ENCODE results near the gene CDC42BPB. TPM values are rescaled to one million over a fixed set of nuclear protein-coding genes. Genes with fewer than 3 reads are reported as not detected.

Gene CDC42BPB
- total RNA-seq, 1 experiment from 2014 or later: 84.4 TPM

- Histone ChIP-seq H3K9me3 (ENCODE audit: control insufficient read depth, insufficient read depth, low read depth, low read length) (no peaks in the 10 kb centered on the region), H3K27me3 (ENCODE audit: control insufficient read depth, insufficient read depth, low read length) (no peaks in the 10 kb centered on the region), H3K4me1 (ENCODE audit: control insufficient read depth, insufficient read depth, low read length) (peaks cover 27% of the 10 kb centered on the region), H3K27ac (ENCODE audit: low read length) (no peak overlapping the region), H3K4me3 (ENCODE audit: low read depth in 2 of 2, low read length in 2 of 2) (no peak overlapping the region), H3K36me3 (ENCODE audit: control insufficient read depth, insufficient read depth, low read length) (no peaks in the 10 kb centered on the region)
- BruUV-seq (replicated peaks): no TSS peak
- ChIA-PET POLR2A (no interaction called here), CTCF (no interaction called here)
- intact Hi-C loops (cut with micrococcal nuclease; ENCODE audit: unreplicated experiment): no loop called here
- ATAC-seq: no peak
- no peak for DNase-seq (ENCODE audit: low read depth, low spot score)
- TF ChIP-seq POLR2AphosphoS5 (IDR thresholded peaks at IDR 0.05; ENCODE audit: low read depth, low read length): no peak
- TF ChIP-seq TCF7L2 (IDR thresholded peaks at IDR 0.05; ENCODE audit: low read depth, low read length): no peak
- no peak for TF ChIP-seq REST (IDR thresholded peaks at IDR 0.05; ENCODE audit: insufficient read depth in 1 of 2, low read depth in 2 of 2, low read length in 1 of 2)
- no peak for TF ChIP-seq CTCF (IDR thresholded peaks at IDR 0.05)
- no peak for TF ChIP-seq SIN3A (IDR thresholded peaks at IDR 0.05; ENCODE audit: borderline replicate concordance, insufficient read depth, low read depth, low read length)
- in situ Hi-C loops (cut with HindIII; ENCODE audit: low pct_unique_long_range_greater_than_20kb, low sequenced_read_pairs): no loop called here
These were observed 35.7 kb downstream of the CDC42BPB start for GRCh38 chr14:103021684-103022001.

GRCh38 chr14:103020271-103021170 is 36.8 kb downstream of the CDC42BPB start:
- ATAC-seq: no peak
- H3K36me3 ChIP-seq (ENCODE audit: control insufficient read depth, insufficient read depth, low read length): no peaks in the 10 kb centered on the region
- in situ Hi-C loops (cut with HindIII; ENCODE audit: low pct_unique_long_range_greater_than_20kb, low sequenced_read_pairs) (no loop called here), intact Hi-C loops (cut with micrococcal nuclease; ENCODE audit: unreplicated experiment) (no loop called here)
- no peak overlapping the region for H3K27ac ChIP-seq (ENCODE audit: low read length)
- DNase-seq (ENCODE audit: low read depth, low spot score): no peak
- ChIA-PET CTCF (no interaction called here), POLR2A (no interaction called here)
- BruUV-seq (replicated peaks): no TSS peak
- H3K4me3 ChIP-seq (ENCODE audit: low read depth in 2 of 2, low read length in 2 of 2): no peak overlapping the region
- H3K4me1 ChIP-seq (ENCODE audit: control insufficient read depth, insufficient read depth, low read length): peaks cover 30% of the 10 kb centered on the region
- no peak for TF ChIP-seq POLR2AphosphoS5 (IDR thresholded peaks at IDR 0.05; ENCODE audit: low read depth, low read length)
- TF ChIP-seq CTCF (IDR thresholded peaks at IDR 0.05): no peak
- TF ChIP-seq SIN3A (IDR thresholded peaks at IDR 0.05; ENCODE audit: borderline replicate concordance, insufficient read depth, low read depth, low read length): no peak
- TF ChIP-seq REST (IDR thresholded peaks at IDR 0.05; ENCODE audit: insufficient read depth in 1 of 2, low read depth in 2 of 2, low read length in 1 of 2): no peak
- no peak for TF ChIP-seq TCF7L2 (IDR thresholded peaks at IDR 0.05; ENCODE audit: low read depth, low read length)
- H3K27me3 ChIP-seq (ENCODE audit: control insufficient read depth, insufficient read depth, low read length): no peaks in the 10 kb centered on the region
- no peaks in the 10 kb centered on the region for H3K9me3 ChIP-seq (ENCODE audit: control insufficient read depth, insufficient read depth, low read depth, low read length)

Measured in Panc1 (cell line).